Ishikawa (cell line): ENCODE data around the gene FUBP3.

Experiments used
- CEBPB ChIP-seq: IDR thresholded peaks from 2 replicates; pipeline ENCODE4 v1.6.1; 2012
- CREB1 ChIP-seq: IDR thresholded peaks from 2 replicates; pipeline ENCODE4 v1.6.1; 2012; ENCODE audit warnings: low read depth
- EGR1 ChIP-seq: IDR thresholded peaks from 2 replicates; pipeline ENCODE4 v1.6.1; 2012
- EP300 ChIP-seq: IDR thresholded peaks from 2 replicates; pipeline ENCODE4 v1.6.1; 2012; ENCODE audit warnings: borderline replicate concordance
- FOXM1 ChIP-seq: IDR thresholded peaks from 2 replicates; pipeline ENCODE4 v1.6.1; 2012; ENCODE audit warnings: low read depth, borderline replicate concordance
- NFIC ChIP-seq: IDR thresholded peaks from 2 replicates; pipeline ENCODE4 v1.6.1; 2012
- RAD21 ChIP-seq: IDR thresholded peaks from 2 replicates; pipeline ENCODE4 v1.6.1; 2012; ENCODE audit warnings: low read depth
- TAF1 ChIP-seq: IDR thresholded peaks from 2 replicates; pipeline ENCODE4 v1.6.1; 2012; ENCODE audit warnings: low read depth, mild to moderate bottlenecking
- TCF12 ChIP-seq: IDR thresholded peaks from 2 replicates; pipeline ENCODE4 v1.6.1; 2012; ENCODE audit warnings: low read depth
- TEAD4 ChIP-seq: IDR thresholded peaks from 2 replicates; pipeline ENCODE4 v1.6.1; 2012
- YY1 ChIP-seq: IDR thresholded peaks from 2 replicates; pipeline ENCODE4 v1.6.1; 2012; ENCODE audit warnings: low read depth
- ZBTB7A ChIP-seq: IDR thresholded peaks from 2 replicates; pipeline ENCODE4 v1.6.1; 2012; ENCODE audit warnings: low read depth
- TF ChIP-seq, protein P1 (sequence below): IDR thresholded peaks from 2 replicates; pipeline ENCODE4 v1.6.1; 2012
- TF ChIP-seq, protein P2 (sequence below): IDR thresholded peaks from 2 replicates; pipeline ENCODE4 v1.6.1; 2012; ENCODE audit warnings: low read depth, mild to moderate bottlenecking
- TF ChIP-seq, protein P3 (sequence below): IDR thresholded peaks from 2 replicates; pipeline ENCODE4 v1.6.1; 2012

FUBP3 gene

DNA sequence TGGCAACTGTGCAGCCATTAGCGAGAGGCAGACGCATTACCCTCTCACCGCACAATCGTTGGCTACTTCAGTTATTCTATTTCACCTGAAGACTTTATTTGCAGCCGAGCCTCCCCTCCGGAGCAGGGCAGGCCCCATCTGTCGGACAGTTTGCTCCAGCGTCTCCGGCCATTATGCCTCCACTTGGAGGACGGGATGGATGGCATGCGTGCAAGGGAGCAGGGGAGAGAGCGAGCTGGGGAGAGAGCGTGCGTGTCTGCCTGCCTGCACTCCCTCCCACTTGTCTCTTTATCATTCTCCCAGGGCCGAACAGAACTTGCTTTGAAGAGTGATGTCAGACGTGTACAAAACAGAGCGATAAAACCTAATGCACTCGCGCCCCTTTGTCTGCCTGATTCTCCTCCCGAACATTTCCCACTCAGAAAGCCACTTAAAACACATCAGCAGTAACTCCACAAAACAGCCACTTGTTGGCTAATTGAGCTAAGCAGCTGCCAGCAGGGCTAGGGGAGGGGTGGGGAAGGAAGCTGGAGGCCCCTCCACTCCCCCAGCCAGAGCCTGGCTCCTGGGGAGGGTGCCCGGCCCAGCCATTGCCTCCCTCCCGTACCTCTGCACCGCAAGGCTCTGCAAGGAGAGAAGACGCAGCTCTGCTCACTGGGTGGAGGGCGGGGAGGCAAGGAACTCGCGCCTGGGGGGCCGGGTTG, 43.4 kb upstream of the FUBP3 start:
- TF ChIP-seq ZBTB7A = no peak
- TF ChIP-seq RAD21 = no peak
- TF ChIP-seq TEAD4 = no peak
- TF ChIP-seq EGR1 = no peak
- TF ChIP-seq, protein P1, sequence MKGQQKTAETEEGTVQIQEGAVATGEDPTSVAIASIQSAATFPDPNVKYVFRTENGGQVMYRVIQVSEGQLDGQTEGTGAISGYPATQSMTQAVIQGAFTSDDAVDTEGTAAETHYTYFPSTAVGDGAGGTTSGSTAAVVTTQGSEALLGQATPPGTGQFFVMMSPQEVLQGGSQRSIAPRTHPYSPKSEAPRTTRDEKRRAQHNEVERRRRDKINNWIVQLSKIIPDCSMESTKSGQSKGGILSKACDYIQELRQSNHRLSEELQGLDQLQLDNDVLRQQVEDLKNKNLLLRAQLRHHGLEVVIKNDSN = no peak
- TF ChIP-seq, protein P2, sequence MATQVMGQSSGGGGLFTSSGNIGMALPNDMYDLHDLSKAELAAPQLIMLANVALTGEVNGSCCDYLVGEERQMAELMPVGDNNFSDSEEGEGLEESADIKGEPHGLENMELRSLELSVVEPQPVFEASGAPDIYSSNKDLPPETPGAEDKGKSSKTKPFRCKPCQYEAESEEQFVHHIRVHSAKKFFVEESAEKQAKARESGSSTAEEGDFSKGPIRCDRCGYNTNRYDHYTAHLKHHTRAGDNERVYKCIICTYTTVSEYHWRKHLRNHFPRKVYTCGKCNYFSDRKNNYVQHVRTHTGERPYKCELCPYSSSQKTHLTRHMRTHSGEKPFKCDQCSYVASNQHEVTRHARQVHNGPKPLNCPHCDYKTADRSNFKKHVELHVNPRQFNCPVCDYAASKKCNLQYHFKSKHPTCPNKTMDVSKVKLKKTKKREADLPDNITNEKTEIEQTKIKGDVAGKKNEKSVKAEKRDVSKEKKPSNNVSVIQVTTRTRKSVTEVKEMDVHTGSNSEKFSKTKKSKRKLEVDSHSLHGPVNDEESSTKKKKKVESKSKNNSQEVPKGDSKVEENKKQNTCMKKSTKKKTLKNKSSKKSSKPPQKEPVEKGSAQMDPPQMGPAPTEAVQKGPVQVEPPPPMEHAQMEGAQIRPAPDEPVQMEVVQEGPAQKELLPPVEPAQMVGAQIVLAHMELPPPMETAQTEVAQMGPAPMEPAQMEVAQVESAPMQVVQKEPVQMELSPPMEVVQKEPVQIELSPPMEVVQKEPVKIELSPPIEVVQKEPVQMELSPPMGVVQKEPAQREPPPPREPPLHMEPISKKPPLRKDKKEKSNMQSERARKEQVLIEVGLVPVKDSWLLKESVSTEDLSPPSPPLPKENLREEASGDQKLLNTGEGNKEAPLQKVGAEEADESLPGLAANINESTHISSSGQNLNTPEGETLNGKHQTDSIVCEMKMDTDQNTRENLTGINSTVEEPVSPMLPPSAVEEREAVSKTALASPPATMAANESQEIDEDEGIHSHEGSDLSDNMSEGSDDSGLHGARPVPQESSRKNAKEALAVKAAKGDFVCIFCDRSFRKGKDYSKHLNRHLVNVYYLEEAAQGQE = no peak
- no peak for TF ChIP-seq NFIC
- TF ChIP-seq CEBPB = no peak
- no peak for TF ChIP-seq YY1
- TF ChIP-seq EP300 = no peak
- TF ChIP-seq CREB1 = no peak

DNA sequence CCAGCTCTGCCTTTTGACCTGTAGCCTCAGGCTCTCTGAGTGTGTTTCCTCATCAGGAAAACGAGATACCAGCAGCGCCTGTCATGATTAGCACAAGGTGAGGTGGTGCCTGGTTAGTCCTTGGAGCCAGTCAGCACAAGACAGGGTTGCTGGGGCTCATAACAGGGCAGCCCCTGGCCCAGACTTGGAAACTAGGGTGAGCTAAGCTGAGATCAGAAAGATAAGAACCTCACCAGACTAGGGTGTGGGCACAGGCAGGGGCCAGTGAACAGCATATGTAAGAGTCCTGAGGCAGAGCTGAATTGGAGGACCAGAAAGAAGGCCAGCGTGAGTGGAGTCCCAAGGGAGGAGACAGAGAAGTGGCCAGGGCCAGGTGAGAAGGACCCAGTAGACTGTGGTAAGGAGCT, 42.7 kb upstream of the FUBP3 start:
- no peak for TF ChIP-seq CEBPB
- no peak for TF ChIP-seq YY1
- no peak for TF ChIP-seq RAD21
- no peak for TF ChIP-seq EP300
- TF ChIP-seq TEAD4 = no peak
- TF ChIP-seq EGR1 = no peak
- no peak for TF ChIP-seq CREB1
- no peak for TF ChIP-seq FOXM1
- no peak for TF ChIP-seq TCF12
- no peak for TF ChIP-seq ZBTB7A
- TF ChIP-seq, protein P1 = no peak
- TF ChIP-seq NFIC = no peak
- TF ChIP-seq, protein P3, sequence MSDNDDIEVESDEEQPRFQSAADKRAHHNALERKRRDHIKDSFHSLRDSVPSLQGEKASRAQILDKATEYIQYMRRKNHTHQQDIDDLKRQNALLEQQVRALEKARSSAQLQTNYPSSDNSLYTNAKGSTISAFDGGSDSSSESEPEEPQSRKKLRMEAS = no peak
- TF ChIP-seq TAF1 = no peak
- TF ChIP-seq, protein P2 = no peak

DNA sequence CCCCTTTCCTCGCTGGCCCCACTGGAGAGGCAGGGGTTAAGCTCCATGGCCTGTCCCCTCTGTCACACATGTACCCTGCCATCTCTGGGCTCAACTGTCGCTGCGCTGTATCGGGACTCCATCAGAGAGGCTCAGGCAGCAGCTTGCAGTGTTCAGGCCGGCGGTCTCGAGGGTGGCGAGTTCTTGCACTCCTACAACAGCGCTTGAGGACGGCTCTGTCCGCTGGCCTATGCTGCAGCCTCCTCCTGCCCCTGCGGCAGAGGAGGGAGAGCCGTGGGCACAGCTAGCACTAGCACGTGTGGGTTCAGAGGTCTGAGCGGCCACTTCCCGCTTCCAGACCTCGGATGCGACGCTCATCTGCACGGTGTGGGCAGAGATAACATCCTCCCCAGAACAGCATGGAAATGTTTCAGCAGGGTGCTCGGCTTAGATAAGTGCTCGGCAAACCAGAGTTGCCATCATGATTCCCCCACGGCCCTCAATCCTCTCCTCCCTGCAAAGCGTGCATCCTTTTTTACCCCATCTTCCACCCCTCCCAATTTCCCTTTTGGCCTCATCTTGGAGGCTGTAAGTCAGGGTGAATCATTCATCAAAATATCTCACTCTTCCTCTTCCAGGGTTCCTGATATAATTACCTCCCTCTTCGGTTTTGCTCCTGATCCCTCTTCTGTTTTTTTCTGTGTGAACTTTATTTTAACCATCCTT, 41.9 kb upstream of the FUBP3 start:
- TF ChIP-seq ZBTB7A = no peak
- TF ChIP-seq YY1 = no peak
- no peak for TF ChIP-seq RAD21
- TF ChIP-seq TCF12 = no peak
- TF ChIP-seq, protein P2 = no peak
- TF ChIP-seq, protein P3 = no peak
- TF ChIP-seq NFIC = no peak
- TF ChIP-seq EGR1 = no peak
- no peak for TF ChIP-seq EP300
- no peak for TF ChIP-seq FOXM1
- TF ChIP-seq TAF1 = no peak
- no peak for TF ChIP-seq TEAD4
- no peak for TF ChIP-seq CREB1
- TF ChIP-seq, protein P1 = no peak
- TF ChIP-seq CEBPB = no peak
